CD4-positive, alpha-beta T cell treated with Interleukin-1 beta for 1 hour (primary cell): ENCODE measurements around the gene HPSE2.

ENCODE experiments used
- DNase-seq, 2 donors: peaks; one replicate each; pipeline ENCODE4 v3.0.0-alpha.2; 2020 to 2022

HPSE2 gene

DNA sequence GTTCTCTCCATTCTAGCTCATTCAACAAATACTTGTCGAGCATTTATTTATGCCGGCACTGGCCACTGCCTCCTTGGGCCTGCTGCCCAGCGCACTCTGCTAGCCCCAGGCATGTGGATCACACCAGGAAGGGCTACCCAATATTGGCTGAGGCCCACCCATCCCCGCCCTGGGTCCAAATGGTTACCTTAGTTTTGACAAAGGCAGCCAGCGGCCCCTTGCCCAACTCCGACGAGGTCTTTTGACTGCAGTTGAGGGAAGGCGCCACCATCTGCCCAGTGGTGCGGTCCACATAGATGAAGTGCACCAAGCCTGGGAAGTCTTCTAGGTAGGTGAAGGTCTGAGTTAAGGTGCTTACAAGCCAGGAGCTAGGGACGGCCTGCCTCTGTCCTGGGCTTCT lies 813.5 kb downstream of the HPSE2 start:
- DNase-seq = no peak

DNA sequence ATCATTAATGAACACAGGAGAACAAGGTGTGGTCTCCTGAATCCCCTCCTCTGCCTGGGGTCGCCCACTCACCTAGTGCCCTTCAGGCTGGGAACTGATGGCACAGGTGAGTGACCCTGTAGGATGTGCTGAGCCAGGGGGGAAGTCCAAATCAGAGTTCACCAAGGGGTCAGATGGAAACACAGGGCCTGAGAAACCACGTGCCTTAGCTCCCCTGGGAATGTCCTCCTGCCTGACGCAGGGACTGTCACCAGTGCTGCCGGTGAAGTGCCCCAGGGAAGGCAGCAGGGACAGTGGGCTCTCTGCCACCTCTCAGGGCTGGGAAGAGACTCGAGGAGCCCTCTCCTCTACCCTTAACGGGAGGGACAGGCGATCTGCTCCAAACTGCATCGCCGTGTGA lies 814.9 kb downstream of the HPSE2 start:
- DNase-seq = no peak

DNA sequence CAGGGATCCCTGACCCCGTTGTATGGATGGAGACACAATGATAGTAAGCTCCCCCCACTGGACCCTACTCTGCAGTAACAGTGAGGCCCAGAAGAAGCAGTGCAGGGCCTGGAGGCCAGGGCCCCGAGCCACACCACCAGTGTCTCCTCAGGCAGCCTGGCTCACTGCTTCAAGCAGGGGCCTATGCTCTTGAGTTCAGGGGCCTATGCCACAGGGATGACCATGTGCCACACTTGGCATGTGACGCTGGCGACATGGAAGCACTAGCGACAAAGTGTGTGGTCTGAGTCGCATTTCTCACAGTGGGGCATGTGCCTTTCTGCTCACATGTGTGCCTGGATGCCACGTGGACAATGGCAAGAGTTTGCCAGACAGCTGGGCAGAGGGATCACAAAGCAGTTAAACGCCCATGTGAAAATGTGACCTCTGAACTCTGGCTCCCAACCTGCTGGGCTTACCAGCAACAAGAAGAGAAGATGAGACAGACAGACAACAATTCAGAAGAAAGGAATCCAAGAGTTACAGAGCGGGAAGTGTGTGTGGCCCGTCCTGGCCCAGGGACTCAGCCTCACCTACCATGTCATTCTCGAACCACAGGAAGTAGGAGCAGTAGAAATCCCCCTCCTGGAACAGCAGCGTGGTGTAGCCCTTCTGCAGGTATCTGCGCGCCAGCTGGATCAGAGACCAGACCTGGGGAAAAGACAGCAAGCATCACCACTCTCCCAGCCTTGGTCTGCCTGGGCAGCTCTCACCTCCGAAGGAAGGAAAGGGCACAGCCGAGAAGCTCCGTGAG lies 816.0 kb downstream of the HPSE2 start:
- DNase-seq = no peak

DNA sequence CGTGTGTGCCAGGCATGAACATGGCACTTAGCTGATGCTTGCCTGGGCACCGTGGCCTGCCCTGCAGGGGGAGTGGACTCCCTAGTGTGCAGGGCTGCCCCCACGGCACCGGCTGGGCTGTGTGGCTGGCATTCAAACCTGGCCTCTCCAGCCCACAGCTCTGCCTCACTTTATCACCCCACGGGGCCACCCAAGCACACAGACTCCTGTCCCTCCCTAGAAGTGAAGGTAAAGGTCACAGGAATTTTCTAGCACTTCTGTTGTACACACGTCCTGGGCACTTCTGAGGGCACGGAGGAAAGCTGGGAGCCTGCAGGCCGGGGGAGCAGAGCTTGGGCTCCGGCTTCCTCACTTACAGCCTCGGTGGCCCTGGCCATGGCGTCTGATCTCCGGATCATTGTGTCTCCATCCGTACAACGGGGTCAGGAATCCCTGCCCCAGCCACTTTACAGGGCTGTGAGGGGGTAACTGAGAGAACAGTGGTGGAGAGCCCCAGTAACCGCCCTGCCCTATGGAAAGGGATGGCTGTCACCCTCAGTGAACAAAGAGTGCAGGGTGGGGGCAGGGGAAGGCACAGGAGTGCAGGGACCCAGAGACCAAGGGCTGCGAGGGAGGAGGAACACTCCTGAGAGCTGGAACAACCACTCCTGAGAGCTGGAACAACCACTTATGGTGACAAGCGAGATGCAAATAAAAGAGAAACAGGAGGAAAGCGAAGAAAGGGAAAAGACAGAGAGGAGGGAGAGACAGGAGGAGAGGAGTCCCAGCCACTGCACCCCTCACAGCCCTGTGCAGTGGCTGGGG lies 816.8 kb downstream of the HPSE2 start:
- DNase-seq = no peak

DNA sequence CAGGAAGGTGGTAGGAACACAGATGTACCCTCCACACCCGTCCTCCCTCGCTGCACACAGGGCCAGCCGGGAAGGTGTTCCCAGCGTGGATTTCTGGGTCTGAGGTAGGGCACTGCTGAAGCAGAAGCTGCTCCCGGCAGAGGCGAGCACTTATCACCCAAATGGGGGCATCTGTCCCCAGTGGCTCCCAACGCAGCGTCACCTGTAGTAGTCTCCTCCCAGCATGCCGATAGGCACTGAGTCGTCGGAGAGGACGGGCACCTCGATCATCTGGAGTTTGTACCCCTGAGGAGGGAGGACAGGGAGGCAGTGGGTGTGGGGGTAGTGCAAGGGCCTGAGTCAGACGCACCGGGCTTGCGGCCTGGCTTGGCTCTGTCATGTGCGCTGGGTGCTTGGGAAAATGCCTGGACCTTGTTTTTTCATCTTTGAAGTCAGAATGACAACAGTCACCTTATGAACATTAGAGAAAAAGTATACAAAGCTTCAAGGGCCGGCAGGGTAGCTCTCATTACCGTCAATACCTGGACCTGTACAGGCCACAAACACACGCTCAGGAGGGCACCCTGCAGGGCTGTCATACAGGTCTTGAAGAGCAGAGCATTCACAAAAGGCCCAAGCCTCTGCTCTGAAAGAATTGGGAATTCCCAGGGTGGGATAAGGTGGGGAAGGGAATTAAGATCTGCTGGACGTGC lies 817.5 kb downstream of the HPSE2 start:
- DNase-seq = no peak

DNA sequence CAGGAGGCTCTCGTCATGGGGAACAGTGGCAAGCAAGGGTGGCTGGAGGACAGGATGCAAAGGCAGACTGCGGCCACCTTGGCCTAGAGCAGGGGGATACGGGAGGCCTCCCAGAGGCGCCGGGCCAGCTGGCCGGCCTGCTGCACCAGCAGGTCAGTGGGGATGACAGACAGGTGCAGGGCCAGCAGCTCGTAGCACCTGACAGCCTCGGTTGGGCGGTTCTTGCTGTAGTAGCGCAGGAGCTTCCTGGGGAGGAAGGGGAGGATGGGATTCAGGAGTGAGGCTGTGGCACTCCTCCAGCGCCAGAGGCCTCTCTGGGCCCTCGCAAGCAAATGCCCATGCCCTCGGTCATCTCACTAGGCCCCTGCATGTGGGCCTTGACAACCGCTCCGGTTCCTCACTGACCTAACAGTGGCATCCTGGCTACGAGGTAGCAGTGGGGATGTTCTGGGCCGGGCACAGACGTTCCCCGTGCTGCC lies 818.1 kb downstream of the HPSE2 start:
- no peak for DNase-seq

DNA sequence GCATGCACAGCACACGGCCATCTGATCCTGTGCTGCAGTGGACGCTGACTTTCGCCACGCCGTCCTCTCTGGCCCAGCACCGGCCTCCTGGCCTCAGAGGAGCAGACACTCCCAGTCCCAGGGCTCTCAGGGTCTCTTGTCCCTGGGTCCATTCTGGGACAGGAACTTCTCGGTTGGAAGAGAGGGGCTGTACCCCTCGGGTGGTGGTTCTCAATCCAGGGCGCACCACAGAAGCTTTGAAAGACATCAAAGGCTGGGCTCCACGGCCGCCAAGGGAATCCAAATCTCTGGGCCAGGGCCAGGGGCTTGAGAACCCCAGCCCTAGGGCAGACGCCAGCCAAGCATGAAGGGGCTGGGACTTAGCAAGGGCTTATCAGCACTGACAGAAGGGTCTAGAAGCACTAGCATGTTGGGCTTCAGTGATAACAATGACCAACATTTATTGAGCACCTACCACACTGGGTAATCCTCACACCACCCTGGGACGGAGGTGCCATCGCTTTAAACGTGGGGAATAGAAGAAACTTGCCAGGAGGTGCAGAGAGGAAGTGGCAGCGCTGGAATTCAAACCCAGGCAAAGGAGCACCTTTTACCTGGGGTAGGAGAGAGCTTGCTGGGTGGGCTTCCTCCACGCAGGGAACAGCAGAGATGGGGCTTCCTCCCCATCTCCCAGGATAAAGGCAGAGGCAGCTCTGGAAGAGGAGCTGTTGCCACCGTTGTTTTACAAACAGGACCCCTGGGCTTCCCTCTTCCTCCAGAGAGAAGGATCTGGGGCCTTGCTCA lies 818.9 kb downstream of the HPSE2 start:
- DNase-seq = no peak

DNA sequence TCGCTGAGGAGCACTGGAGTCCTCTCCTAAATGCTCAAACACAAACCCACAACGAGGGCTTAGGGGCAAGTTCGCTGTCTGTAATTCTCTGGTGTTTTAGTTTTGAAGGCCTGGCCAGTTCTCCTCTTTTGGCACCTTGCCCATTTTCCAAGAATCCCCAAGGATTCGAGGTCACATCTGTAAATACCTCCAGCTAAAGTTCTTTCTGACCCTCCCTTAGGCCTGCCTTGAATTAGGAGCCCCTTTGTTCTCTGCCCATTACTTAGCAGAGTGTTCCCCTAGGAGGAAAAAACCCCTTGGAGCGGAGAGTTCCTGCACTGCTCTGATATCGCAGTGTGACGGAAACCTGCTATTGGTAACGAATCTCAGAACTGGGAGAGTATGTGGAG lies 819.9 kb downstream of the HPSE2 start:
- DNase-seq = no peak

DNA sequence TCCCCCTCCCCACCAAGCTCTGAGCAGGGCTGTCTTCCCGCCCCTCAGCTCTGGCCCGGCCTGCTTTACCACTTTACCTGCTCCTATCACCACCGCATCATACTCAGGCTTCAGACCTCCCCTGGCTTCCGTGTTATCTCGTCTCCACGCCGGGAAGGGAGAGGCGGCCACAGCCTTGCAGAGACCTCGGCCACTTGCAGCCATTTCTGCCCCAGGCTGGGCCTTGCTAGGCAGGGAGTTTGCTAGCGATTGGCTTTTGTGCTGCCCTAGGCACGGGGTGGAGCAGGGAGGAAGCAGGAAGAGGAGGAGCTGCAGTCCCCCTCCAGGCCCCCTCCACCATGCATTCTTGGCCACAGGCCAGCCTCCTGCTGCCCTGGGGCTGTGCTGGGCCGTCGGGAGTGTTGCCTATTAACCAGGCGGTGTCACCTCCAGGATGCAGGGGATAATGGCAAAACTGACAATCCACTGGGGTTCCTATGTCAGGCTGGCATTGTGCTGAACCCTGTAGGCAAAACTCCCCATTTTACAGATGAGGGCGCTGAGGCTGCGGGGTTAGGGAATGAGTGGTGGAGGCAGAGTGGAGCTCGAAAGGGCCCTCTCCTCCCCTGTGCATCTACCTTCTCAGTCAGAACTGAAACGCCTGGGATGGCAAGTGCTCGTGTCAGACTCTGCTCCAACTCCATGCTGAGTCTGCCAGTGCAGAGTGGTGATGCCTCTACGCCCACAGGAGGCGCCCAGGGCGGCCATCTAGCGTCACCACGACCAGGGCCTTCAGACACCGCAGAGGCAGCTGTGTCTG lies 820.5 kb downstream of the HPSE2 start, which contains the start of gene PYROXD2:
Gene PYROXD2, minus strand, starts transcription at position 251 of the 799 bp plus-strand sequence. Its CDS starts 47 bp downstream, at position 204.
- DNase-seq = peak; percentile 55 to 66

DNA sequence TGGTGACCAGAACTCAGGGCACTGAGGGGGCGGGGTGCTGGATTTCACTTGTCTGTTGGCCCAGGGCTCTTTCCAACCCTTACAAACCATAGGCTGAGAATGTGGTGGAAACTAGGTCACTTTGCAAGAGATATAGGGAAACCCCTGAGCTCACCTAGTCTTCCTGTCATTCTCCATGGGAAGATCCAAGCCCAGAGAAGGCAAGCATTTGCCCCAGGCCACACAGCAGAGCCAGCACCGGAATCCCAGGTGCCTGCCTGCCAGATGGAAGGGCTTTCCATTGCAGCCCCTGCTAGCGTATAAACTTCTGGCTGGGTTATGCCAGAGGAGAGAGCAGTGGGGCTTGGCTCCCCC lies 821.1 kb downstream of the HPSE2 start:
- DNase-seq = no peak

DNA sequence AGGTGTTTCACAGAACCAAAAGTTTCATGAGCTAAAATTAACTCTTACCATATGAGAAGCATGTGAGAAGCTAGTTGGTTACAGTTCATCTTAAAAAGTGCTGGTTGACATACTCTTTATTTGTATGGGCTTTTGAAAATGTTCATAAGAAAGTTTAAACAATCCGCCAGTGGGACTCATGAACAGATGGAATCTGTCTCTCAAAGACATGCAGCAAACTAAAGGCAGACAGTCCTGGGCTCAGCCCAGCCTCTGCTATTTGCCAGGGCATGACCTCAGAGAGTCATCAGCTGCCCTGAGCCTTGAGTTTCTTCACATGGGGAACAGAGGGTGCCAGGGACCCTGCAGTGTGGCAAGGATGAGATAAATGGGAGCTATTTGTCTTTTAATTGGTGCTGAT lies 823.9 kb downstream of the HPSE2 start:
- no peak for DNase-seq

DNA sequence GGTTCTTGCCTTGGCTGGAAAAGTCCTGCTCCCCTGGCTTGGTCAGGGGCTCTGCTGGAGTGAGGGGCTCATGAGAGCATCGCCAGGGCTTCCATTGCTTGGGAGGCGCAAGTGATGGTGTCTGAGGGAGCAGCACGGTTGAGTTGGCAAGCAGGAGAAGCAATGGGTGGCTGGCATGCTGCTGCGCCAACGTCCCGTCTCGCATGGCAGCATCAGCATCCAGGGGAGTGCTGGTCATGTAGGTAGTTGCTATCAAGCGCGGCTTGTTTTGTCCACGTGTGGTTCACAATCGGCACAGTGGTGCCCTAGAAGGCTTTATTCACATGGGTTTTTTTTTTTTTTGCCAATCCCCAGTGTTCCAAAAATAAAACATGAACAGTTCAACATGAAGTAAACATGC lies 824.5 kb downstream of the HPSE2 start:
- DNase-seq = no peak

DNA sequence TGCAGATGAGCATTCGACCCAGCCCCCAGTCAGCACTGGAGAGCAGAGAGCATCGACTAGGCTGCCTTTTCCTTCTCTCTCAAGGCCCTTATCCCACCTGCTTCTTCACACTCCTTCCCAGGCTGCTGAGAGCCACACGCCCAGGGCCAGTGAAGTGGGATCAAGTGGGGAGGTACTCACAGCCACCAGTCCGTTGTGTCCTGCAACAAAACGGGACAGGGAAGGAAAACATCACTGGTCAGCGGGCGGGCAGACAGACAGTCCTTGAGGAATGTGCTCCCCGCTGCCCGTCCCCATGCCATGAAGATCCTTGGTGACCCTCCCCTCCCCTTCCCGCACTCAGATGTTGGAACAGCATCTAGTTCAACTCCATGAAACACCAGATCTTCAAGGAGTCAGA lies 824.9 kb downstream of the HPSE2 start:
- no peak for DNase-seq

DNA sequence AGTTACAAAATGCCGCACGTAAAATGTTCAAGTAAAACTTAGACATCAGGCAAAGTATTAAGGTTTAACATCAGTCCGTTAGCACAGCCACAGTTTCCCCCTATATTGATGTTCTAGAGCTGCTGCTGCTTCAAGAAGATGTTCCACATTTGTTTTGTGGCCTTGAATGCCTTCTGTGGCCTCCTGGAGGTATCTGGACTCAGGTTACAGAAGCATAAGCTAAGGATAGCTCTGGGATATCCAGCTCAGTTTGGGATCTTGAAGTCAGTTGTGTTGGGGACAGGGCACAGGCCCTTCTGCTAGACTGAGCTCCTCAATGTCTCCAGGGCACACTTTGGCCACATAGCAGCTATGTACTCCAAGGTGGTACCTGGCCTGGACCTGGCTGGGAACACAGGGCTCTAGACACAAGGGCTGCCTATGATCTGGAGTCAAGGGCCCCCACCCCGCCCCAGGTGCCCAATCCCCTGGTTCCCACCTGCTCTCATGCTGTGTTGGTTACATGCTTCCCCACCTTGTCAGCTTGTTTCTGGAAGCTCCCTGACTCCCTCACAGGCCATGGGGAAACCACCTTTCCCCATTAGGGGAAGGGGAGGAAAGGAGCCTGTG lies 825.4 kb downstream of the HPSE2 start:
- no peak for DNase-seq

DNA sequence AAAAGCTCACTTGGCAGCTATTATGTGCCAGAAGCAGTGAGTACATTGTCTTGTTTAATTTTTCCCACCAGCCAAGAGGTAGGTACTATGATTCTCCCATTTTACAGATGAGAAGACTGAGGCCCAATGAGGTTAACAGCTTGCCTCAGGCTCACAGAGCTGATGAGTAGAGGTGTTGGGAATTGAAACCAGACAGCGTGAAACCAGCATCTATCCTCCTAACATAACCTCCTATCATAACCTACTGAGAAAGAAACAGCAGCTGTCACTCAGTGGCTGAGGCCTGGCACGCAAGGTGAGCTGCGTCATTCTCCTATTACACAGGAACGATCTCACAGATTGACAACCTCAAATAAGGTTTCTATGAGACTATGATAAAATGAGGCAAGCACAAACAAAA lies 826.9 kb downstream of the HPSE2 start:
- no peak for DNase-seq

DNA sequence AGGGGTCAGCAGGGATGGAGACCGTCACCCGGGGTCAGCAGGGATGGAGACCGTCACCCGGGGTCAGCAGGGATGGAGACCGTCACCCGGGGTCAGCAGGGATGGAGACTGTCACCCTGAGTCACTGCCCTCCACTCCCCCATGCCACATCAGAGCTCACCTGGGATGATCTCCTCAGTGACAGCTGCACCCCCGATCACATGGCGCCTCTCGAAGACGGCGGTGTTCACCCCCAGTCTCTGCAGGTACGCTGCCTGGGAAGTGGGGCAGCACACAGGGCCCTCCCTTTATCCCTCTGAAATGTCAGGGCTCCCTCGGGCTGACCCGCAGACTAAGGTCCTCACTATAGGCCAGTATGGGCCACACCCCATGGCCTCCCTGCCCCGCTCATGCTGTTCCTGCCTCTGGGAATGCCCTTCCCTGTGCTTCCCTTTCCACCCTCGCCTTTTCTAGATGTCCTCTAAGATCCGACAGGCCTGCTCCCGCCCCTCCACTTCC lies 827.9 kb downstream of the HPSE2 start:
- no peak for DNase-seq
